GM23338 (cell line): ENCODE measurements around the gene DOLPP1. TPM values are rescaled to one million over a fixed set of nuclear protein-coding genes. Genes with fewer than 3 reads are reported as not detected.

Experiments
- ATAC-seq: fragments of 200-7000 bp; cut with Tn5 transposase; 3 replicates; pipeline ENCODE4 v1.9.1; 2020
- DNase-seq: peaks from one replicate; pipeline ENCODE4 v3.0.0-alpha.2; 2015; ENCODE audit warnings: low spot score
- H2AFZ ChIP-seq: fragments of 200-600 bp; sonication (generic); 2 replicates; pipeline ENCODE4 v1.8.0; 2016; ENCODE audit warnings: antibody characterized with exemption, mild to moderate bottlenecking, moderate library complexity
- H3F3A ChIP-seq: fragments of 200-600 bp; sonication (generic); replicated peaks from 2 replicates; pipeline ENCODE4 v1.8.0; 2017; ENCODE audit warnings: antibody characterized with exemption, mixed run types, low read depth
- H3K27ac ChIP-seq: fragments of 200-600 bp; sonication (generic); 2 replicates; pipeline ENCODE4 v1.6.1; 2016; ENCODE audit warnings: low read depth
- H3K27me3 ChIP-seq: fragments of 200-600 bp; sonication (generic); 2 replicates; pipeline ENCODE4 v1.8.0; 2016; ENCODE audit warnings: mild to moderate bottlenecking, mixed run types, moderate library complexity; ENCODE audit not compliant: insufficient read depth
- H3K36me3 ChIP-seq: fragments of 200-600 bp; sonication (generic); 2 replicates; pipeline ENCODE4 v1.8.0; 2016; ENCODE audit warnings: mild to moderate bottlenecking; ENCODE audit not compliant: insufficient read depth
- H3K4me1 ChIP-seq: fragments of 200-600 bp; sonication (generic); 2 replicates; pipeline ENCODE4 v1.8.0; 2016; ENCODE audit warnings: mild to moderate bottlenecking, moderate library complexity; ENCODE audit not compliant: insufficient read depth
- H3K4me2 ChIP-seq: fragments of 200-600 bp; sonication (generic); 2 replicates; pipeline ENCODE4 v1.7.1; 2017; ENCODE audit warnings: mixed run types
- H3K4me3 ChIP-seq: fragments of 200-600 bp; sonication (generic); 2 replicates; pipeline ENCODE4 v1.6.1; 2016; ENCODE audit warnings: mixed run types
- H3K79me2 ChIP-seq: fragments of 200-600 bp; sonication (generic); replicated peaks from 2 replicates; pipeline ENCODE4 v1.8.0; 2017; ENCODE audit warnings: mild to moderate bottlenecking; ENCODE audit not compliant: insufficient read depth
- H3K9me2 ChIP-seq: fragments of 200-600 bp; sonication (generic); 2 replicates; pipeline ENCODE4 v1.8.0; 2017; ENCODE audit not compliant: insufficient read depth
- H4K20me1 ChIP-seq: fragments of 200-600 bp; sonication (generic); replicated peaks from 2 replicates; pipeline ENCODE4 v1.8.0; 2017; ENCODE audit warnings: mild to moderate bottlenecking; ENCODE audit not compliant: insufficient read depth
- H3K27ac Mint-ChIP-seq: 2 replicates; pipeline ENCODE4 v1.8.0; 2020; ENCODE audit warnings: inconsistent platforms, mild to moderate bottlenecking, moderate library complexity, mixed read lengths
- H3K27me3 Mint-ChIP-seq: 3 replicates; pipeline ENCODE4 v1.8.0; 2022; ENCODE audit warnings: low read depth, mild to moderate bottlenecking, moderate library complexity, mixed read lengths, inconsistent platforms; ENCODE audit not compliant: insufficient read depth, poor library complexity
- H3K36me3 Mint-ChIP-seq: 3 replicates; pipeline ENCODE4 v1.8.0; 2021; ENCODE audit warnings: low read depth, mild to moderate bottlenecking, inconsistent platforms, moderate library complexity, mixed read lengths
- H3K4me1 Mint-ChIP-seq: 3 replicates; pipeline ENCODE4 v1.8.0; 2020; ENCODE audit warnings: mild to moderate bottlenecking, inconsistent platforms, mixed read lengths
- H3K4me3 Mint-ChIP-seq: 3 replicates; pipeline ENCODE4 v1.8.0; 2021; ENCODE audit warnings: moderate library complexity, mild to moderate bottlenecking, inconsistent platforms, mixed read lengths
- H3K9me3 Mint-ChIP-seq: 3 replicates; pipeline ENCODE4 v1.8.0; 2020; ENCODE audit warnings: moderate library complexity, mild to moderate bottlenecking, inconsistent platforms, mixed read lengths
- EZH2 ChIP-seq: fragments of 200-600 bp; sonication (generic); IDR thresholded peaks from one replicate; pipeline ENCODE4 v1.8.0; 2017; ENCODE audit warnings: antibody characterized with exemption, mild to moderate bottlenecking, low read depth; ENCODE audit not compliant: unreplicated experiment
- EZH2phosphoT487 ChIP-seq: fragments of 200-600 bp; sonication (generic); IDR thresholded peaks from one replicate; pipeline ENCODE4 v1.8.1; 2018; ENCODE audit warnings: antibody characterized with exemption; ENCODE audit not compliant: unreplicated experiment
- JUNB ChIP-seq: IDR thresholded peaks from one replicate; pipeline ENCODE4 v1.6.1; 2016; ENCODE audit warnings: antibody characterized with exemption; ENCODE audit not compliant: unreplicated experiment
- REST ChIP-seq: IDR thresholded peaks from one replicate; pipeline ENCODE4 v1.6.1; 2018; ENCODE audit warnings: antibody characterized with exemption; ENCODE audit not compliant: unreplicated experiment
- ZNF114 ChIP-seq: fragments of 250-450 bp; sonication (Bioruptor Pico); IDR thresholded peaks from 2 replicates; pipeline ENCODE4 v1.5.0; 2020; ENCODE audit warnings: mild to moderate bottlenecking, moderate library complexity
- ZNF331 ChIP-seq: fragments of 250-450 bp; sonication (Bioruptor Pico); IDR thresholded peaks from 2 replicates; pipeline ENCODE4 v1.5.0; 2020; ENCODE audit warnings: low read depth, mild to moderate bottlenecking, moderate library complexity
- polyA plus RNA-seq: library from polyadenylated mRNA; unstranded; fragments of >200 nt; fragmentation: Nextera tagmentation; extraction: Ambion mirVana; gene quantifications from 2 replicates; pipeline ENCODE4 v1.2.1, GENCODE V29; 2016
- total RNA-seq: library from RNA; depleted of rRNA; stranded (reverse); fragments of >200 nt; shearing (Covaris generic); gene quantifications from 2 replicates; pipeline ENCODE4 v1.2.3, GENCODE V29; 2014
- TF ChIP-seq, protein P1 (sequence below): fragments of 250-450 bp; sonication (Bioruptor Pico); IDR thresholded peaks from 2 replicates; pipeline ENCODE4 v1.5.0; 2020; ENCODE audit warnings: mild to moderate bottlenecking, moderate library complexity
- TF ChIP-seq, protein P2 (sequence below): IDR thresholded peaks from 2 replicates; pipeline ENCODE4 v1.6.1; 2016; ENCODE audit warnings: antibody characterized with exemption

The DOLPP1 gene
- total and polyA plus RNA-seq, 2 experiments from 2014 or later: 23.3 to 31.9 TPM

DNA sequence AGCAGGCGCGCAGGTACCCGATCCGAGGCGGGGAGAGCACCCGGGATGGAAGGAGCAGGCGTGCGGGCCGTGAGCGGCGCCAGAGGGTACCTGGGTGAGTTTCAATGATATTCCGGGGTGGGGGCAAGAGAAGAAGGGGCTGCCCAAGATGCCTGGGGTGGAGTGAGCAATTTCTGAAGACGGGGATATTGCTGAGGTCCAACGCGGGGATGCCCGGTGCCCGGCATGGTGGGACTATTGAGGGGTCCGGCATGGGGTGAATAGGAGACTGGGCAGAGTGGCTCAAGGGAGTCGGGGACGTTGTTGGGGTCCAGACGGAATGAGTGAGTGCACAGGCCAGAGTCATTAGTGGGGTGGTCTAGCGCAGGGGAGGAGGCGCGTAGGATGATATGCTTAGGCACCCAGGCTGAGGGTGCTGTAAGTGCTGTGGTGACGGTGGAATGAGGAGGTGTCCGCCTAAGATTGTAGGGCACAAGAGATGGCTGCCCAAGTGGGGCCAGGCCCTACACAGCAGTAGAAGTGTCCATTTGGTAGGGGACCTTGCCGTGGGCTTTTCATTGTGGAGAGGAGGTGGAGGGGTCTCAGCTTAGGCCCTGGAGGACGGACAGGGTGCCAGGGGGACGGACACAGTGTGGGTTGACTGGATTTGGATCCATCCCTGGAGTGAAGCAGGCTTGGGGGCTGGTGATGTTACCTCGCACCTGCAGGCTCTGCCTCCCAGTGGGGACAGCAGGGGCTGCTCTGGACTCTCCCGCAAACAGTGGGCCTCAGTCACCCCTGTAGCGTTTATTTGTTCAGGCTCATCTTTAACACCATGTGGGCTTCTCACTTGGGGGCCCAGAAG lies 43.8 kb upstream of the DOLPP1 start (continued):
- TF ChIP-seq, protein P1, sequence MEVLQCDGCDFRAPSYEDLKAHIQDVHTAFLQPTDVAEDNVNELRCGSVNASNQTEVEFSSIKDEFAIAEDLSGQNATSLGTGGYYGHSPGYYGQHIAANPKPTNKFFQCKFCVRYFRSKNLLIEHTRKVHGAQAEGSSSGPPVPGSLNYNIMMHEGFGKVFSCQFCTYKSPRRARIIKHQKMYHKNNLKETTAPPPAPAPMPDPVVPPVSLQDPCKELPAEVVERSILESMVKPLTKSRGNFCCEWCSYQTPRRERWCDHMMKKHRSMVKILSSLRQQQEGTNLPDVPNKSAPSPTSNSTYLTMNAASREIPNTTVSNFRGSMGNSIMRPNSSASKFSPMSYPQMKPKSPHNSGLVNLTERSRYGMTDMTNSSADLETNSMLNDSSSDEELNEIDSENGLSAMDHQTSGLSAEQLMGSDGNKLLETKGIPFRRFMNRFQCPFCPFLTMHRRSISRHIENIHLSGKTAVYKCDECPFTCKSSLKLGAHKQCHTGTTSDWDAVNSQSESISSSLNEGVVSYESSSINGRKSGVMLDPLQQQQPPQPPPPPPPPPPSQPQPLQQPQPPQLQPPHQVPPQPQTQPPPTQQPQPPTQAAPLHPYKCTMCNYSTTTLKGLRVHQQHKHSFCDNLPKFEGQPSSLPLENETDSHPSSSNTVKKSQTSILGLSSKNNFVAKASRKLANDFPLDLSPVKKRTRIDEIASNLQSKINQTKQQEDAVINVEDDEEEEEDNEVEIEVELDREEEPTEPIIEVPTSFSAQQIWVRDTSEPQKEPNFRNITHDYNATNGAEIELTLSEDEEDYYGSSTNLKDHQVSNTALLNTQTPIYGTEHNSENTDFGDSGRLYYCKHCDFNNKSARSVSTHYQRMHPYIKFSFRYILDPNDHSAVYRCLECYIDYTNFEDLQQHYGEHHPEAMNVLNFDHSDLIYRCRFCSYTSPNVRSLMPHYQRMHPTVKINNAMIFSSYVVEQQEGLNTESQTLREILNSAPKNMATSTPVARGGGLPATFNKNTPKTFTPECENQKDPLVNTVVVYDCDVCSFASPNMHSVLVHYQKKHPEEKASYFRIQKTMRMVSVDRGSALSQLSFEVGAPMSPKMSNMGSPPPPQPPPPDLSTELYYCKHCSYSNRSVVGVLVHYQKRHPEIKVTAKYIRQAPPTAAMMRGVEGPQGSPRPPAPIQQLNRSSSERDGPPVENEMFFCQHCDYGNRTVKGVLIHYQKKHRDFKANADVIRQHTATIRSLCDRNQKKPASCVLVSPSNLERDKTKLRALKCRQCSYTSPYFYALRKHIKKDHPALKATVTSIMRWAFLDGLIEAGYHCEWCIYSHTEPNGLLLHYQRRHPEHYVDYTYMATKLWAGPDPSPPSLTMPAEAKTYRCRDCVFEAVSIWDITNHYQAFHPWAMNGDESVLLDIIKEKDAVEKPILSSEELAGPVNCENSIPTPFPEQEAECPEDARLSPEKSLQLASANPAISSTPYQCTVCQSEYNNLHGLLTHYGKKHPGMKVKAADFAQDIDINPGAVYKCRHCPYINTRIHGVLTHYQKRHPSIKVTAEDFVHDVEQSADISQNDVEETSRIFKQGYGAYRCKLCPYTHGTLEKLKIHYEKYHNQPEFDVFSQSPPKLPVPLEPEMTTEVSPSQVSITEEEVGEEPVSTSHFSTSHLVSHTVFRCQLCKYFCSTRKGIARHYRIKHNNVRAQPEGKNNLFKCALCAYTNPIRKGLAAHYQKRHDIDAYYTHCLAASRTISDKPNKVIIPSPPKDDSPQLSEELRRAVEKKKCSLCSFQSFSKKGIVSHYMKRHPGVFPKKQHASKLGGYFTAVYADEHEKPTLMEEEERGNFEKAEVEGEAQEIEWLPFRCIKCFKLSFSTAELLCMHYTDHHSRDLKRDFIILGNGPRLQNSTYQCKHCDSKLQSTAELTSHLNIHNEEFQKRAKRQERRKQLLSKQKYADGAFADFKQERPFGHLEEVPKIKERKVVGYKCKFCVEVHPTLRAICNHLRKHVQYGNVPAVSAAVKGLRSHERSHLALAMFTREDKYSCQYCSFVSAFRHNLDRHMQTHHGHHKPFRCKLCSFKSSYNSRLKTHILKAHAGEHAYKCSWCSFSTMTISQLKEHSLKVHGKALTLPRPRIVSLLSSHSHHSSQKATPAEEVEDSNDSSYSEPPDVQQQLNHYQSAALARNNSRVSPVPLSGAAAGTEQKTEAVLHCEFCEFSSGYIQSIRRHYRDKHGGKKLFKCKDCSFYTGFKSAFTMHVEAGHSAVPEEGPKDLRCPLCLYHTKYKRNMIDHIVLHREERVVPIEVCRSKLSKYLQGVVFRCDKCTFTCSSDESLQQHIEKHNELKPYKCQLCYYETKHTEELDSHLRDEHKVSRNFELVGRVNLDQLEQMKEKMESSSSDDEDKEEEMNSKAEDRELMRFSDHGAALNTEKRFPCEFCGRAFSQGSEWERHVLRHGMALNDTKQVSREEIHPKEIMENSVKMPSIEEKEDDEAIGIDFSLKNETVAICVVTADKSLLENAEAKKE: no peak
- TF ChIP-seq ZNF114 (CRISPR knock-in tag) (no peak), EZH2phosphoT487 (no peak), EZH2 (no peak), ZNF331 (no peak)

DNA sequence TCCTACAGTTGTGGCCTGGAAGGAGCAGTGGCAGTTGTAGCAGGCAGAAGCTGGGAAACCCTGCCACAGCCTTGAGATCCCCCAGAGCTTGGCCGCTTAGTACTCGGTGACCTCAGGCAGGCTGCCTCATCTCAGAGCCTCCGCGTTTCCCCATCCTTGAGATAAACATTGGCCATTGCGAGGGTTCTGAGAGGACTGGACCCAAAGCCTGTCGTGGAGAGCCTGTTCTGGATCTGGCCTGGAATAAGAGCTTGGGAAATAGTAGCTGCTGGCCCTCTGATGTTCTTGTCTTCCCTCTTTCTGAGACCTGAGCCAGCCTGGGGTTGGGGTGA lies 43.2 kb upstream of the DOLPP1 start:
- no peaks in the 10 kb centered on the region for H3K9me2 ChIP-seq
- H3K36me3 Mint-ChIP-seq: peaks cover 19% of the 10 kb centered on the region
- peak overlapping the region; percentile 72 for H3K4me3 ChIP-seq
- no peaks in the 10 kb centered on the region for H3K4me1 ChIP-seq
- peaks cover 8% of the 10 kb centered on the region for H3K4me1 Mint-ChIP-seq
- 0 out of 2 replicates have a peak, but pooled peaks cover 2% of the 10 kb centered on the region for H3F3A ChIP-seq
- no peak overlapping the region for H3K27ac ChIP-seq
- peak overlapping the region; percentile 95 for H3K4me2 ChIP-seq
- H3K4me3 Mint-ChIP-seq: peak overlapping the region; percentile 93
- H3K27me3 ChIP-seq: no peaks in the 10 kb centered on the region
- H2AFZ ChIP-seq: no peak overlapping the region
- ATAC-seq (no peak), DNase-seq (no peak)
- H3K27me3 Mint-ChIP-seq: peaks cover 11% of the 10 kb centered on the region
- 0 out of 2 replicates have a peak, but pooled peaks cover 6% of the 10 kb centered on the region for H3K36me3 ChIP-seq
- no peaks in the 10 kb centered on the region for H3K9me3 Mint-ChIP-seq
- peaks cover 4% of the 10 kb centered on the region; the same call in 1 of the 2 replicates for H4K20me1 ChIP-seq
- peaks cover 30% of the 10 kb centered on the region for H3K79me2 ChIP-seq
- no peak overlapping the region for H3K27ac Mint-ChIP-seq
- TF ChIP-seq EZH2: no peak
- no peak for TF ChIP-seq REST
- TF ChIP-seq, protein P2, sequence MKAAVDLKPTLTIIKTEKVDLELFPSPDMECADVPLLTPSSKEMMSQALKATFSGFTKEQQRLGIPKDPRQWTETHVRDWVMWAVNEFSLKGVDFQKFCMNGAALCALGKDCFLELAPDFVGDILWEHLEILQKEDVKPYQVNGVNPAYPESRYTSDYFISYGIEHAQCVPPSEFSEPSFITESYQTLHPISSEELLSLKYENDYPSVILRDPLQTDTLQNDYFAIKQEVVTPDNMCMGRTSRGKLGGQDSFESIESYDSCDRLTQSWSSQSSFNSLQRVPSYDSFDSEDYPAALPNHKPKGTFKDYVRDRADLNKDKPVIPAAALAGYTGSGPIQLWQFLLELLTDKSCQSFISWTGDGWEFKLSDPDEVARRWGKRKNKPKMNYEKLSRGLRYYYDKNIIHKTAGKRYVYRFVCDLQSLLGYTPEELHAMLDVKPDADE: no peak
- TF ChIP-seq JUNB: no peak
